ENCODE data around the gene PLD6. TPM values are rescaled to one million over a fixed set of nuclear protein-coding genes. Genes with fewer than 3 reads are reported as not detected.
"Not testable (repeated sequence)": the region's sequence is repeated elsewhere in the genome, so short reads cannot be mapped to it uniquely, and the experiment has no call there.

The PLD6 gene
- total RNA-seq, 1 donor from 2014 or later: 12.9 TPM

- DNase-seq (ENCODE audit: missing footprints) (no peak), ATAC-seq (peak; percentile 17)
- intact Hi-C loops (cut with DNase I): loop anchor here (2.0 kb wide), 2 partner anchors 15 to 23 kb away; no protein-coding TSS in a partner anchor
Measured at GRCh38 chr17:17205368-17206123, 587 bp downstream of the PLD6 start.

GRCh38 chr17:17204635-17205231, 1.4 kb downstream of the PLD6 start:
- no peak for DNase-seq (ENCODE audit: missing footprints)
- intact Hi-C loops (cut with DNase I): loop anchor here (2.0 kb wide), 2 partner anchors 14 to 24 kb away; no protein-coding TSS in a partner anchor
- ATAC-seq: no peak

- no peak for DNase-seq (ENCODE audit: missing footprints)
- ATAC-seq: peak; percentile 34
- intact Hi-C loops (cut with DNase I): loop anchor here (2.0 kb wide), 2 partner anchors 13 to 25 kb away; no protein-coding TSS in a partner anchor
Measured at GRCh38 chr17:17204041-17204591, 2.0 kb downstream of the PLD6 start.

- DNase-seq (ENCODE audit: missing footprints) (no peak), ATAC-seq (peak; percentile 45)
- intact Hi-C loops (cut with DNase I): no loop called here
Measured at GRCh38 chr17:17203173-17203730, 2.9 kb downstream of the PLD6 start.

- intact Hi-C loops (cut with DNase I): no loop called here
- no peak for DNase-seq (ENCODE audit: missing footprints)
- ATAC-seq: peak; percentile 42
Measured at GRCh38 chr17:17201907-17202306, 4.2 kb downstream of the PLD6 start.

- intact Hi-C loops (cut with DNase I): no loop called here
- ATAC-seq: no peak
- no peak for DNase-seq (ENCODE audit: missing footprints)
Measured at GRCh38 chr17:17201271-17201670, 4.9 kb downstream of the PLD6 start.

- intact Hi-C loops (cut with DNase I): no loop called here
Measured at GRCh38 chr17:17200831-17201230, 5.3 kb downstream of the PLD6 start.

GRCh38 chr17:17200311-17200710, 5.8 kb downstream of the PLD6 start:
- ATAC-seq (no peak), DNase-seq (ENCODE audit: missing footprints) (no peak)
- intact Hi-C loops (cut with DNase I): no loop called here

More at GRCh38 chr17:17200831-17201230, 5.3 kb downstream of the PLD6 start:
- DNase-seq (ENCODE audit: missing footprints) (no peak), ATAC-seq (no peak)

GRCh38 chr17:17198281-17198680, 7.9 kb downstream of the PLD6 start:
- intact Hi-C loops (cut with DNase I): no loop called here
- ATAC-seq (no peak), DNase-seq (ENCODE audit: missing footprints) (no peak)

GRCh38 chr17:17196776-17197175, 9.4 kb downstream of the PLD6 start:
- intact Hi-C loops (cut with DNase I): no loop called here
- ATAC-seq (no peak), DNase-seq (ENCODE audit: missing footprints) (no peak)

GRCh38 chr17:17195466-17195865, 10.7 kb downstream of the PLD6 start:
- DNase-seq (ENCODE audit: missing footprints); intact Hi-C loops (cut with DNase I); ATAC-seq: not testable (repeated sequence)

GRCh38 chr17:17191961-17192381, 14.2 kb downstream of the PLD6 start:
- DNase-seq (ENCODE audit: missing footprints) (no peak), ATAC-seq (peak; percentile 15)
- intact Hi-C loops (cut with DNase I): loop anchor here (2.0 kb wide), 1 partner anchor 13 kb away; no protein-coding TSS in a partner anchor

GRCh38 chr17:17191346-17191792, 14.8 kb downstream of the PLD6 start:
- no peak for DNase-seq (ENCODE audit: missing footprints)
- ATAC-seq: peak; percentile 73
- intact Hi-C loops (cut with DNase I): loop anchor here (2.0 kb wide), 1 partner anchor 13 kb away; no protein-coding TSS in a partner anchor

- ATAC-seq: peak; percentile 74
- intact Hi-C loops (cut with DNase I): loop anchor here (2.0 kb wide), 1 partner anchor 15 kb away; no protein-coding TSS in a partner anchor
- DNase-seq (ENCODE audit: missing footprints): no peak
Measured at GRCh38 chr17:17190188-17190587, 15.9 kb downstream of the PLD6 start.

GRCh38 chr17:17189559-17189958, 16.6 kb downstream of the PLD6 start:
- ATAC-seq: no peak
- DNase-seq (ENCODE audit: missing footprints): no peak
- intact Hi-C loops (cut with DNase I): loop anchor here (5.0 kb wide), 1 partner anchor 48 kb away; the partner anchor contains the start of gene FLCN

GRCh38 chr17:17188586-17188985, 17.5 kb downstream of the PLD6 start:
- DNase-seq (ENCODE audit: missing footprints) (no peak), ATAC-seq (no peak)
- intact Hi-C loops (cut with DNase I): loop anchor here (5.0 kb wide), 1 partner anchor 49 kb away; the partner anchor contains the start of gene FLCN

GRCh38 chr17:17186551-17187505, 19.3 kb downstream of the PLD6 start:
- no peak for ATAC-seq
- DNase-seq (ENCODE audit: missing footprints): no peak
- intact Hi-C loops (cut with DNase I): loop anchor here (5.0 kb wide), 1 partner anchor 50 kb away; the partner anchor contains the start of gene FLCN

GRCh38 chr17:17186051-17186450, 20.1 kb downstream of the PLD6 start:
- DNase-seq (ENCODE audit: missing footprints) (no peak), ATAC-seq (no peak)
- intact Hi-C loops (cut with DNase I): loop anchor here (5.0 kb wide), 1 partner anchor 51 kb away; the partner anchor contains the start of gene FLCN

Data from Right ventricle myocardium inferior (tissue), 1 donor.